Tibial nerve (tissue), 4 donors: ENCODE results near the gene BRIX1. TPM values are rescaled to one million over a fixed set of nuclear protein-coding genes. Genes with fewer than 3 reads are reported as not detected.
"Not testable (repeated sequence)": the region's sequence is repeated elsewhere in the genome, so short reads cannot be mapped to it uniquely, and the experiment has no call there.

Experiments used
- DNase-seq, 2 donors: peaks; one replicate each; pipeline ENCODE4 v3.0.0-alpha.2; 2019; ENCODE audit warnings: low spot score in 2 of 2
- H3K27ac ChIP-seq, 4 donors: fragments of 200-600 bp; sonication (generic) in 3 of 4; one replicate each; pipeline ENCODE4 v1.5.1; 2017 to 2019; ENCODE audit warnings: mild to moderate bottlenecking in 1 of 4
- H3K27me3 ChIP-seq, 2 donors: fragments of 200-600 bp; sonication (generic) in 1 of 2; one replicate each; pipeline versions ENCODE4 v1.5.1 to v1.6.0; 2017 to 2019
- H3K36me3 ChIP-seq, 3 donors: fragments of 200-600 bp; sonication (generic); one replicate each; pipeline ENCODE4 v1.5.1; 2018 to 2019
- H3K4me1 ChIP-seq, 4 donors: fragments of 200-600 bp; sonication (generic) in 3 of 4; one replicate each; pipeline ENCODE4 v1.5.1; 2017 to 2019
- H3K4me3 ChIP-seq, 4 donors: fragments of 200-600 bp; sonication (generic) in 3 of 4; one replicate each; pipeline ENCODE4 v1.5.1; 2017 to 2019; ENCODE audit warnings: mild to moderate bottlenecking in 1 of 4, moderate library complexity in 1 of 4
- H3K9me3 ChIP-seq, 4 donors: fragments of 200-600 bp; sonication (generic) in 3 of 4; one replicate each; pipeline ENCODE4 v1.5.1; 2017 to 2019
- CTCF ChIP-seq, 5 experiments: fragments of 200-600 bp in 3 of 5; fragments of 450-650 bp in 2 of 5; sonication (generic) in 3 of 5; IDR thresholded peaks; one replicate each; pipeline ENCODE4 v1.5.1; 2016 to 2019; ENCODE audit warnings: antibody characterized with exemption in 5 of 5, mild to moderate bottlenecking in 3 of 5, moderate library complexity in 2 of 5
- EP300 ChIP-seq, 2 donors: sonication (generic); formaldehyde crosslinking; IDR thresholded peaks; one replicate each; pipeline ENCODE4 v1.6.1; 2017; ENCODE audit warnings: antibody characterized with exemption in 2 of 2, mild to moderate bottlenecking in 1 of 2
- POLR2A ChIP-seq, 2 donors: fragments of 450-650 bp; IDR thresholded peaks; one replicate each; pipeline ENCODE4 v1.6.1; 2017; ENCODE audit warnings: antibody characterized with exemption in 2 of 2, mild to moderate bottlenecking in 2 of 2, moderate library complexity in 2 of 2
- WGBS, 2 donors: methylation state at CpG; one replicate each; pipeline ENCODE4 v1.1.5; 2018; 5-methylcytosine and 5-hydroxymethylcytosine counted together
- total RNA-seq, 4 donors: library from RNA; depleted of rRNA; stranded (reverse); fragments of >200 nt; gene quantifications; one replicate each; pipeline ENCODE4 v1.1.0, GENCODE V29; 2016

The BRIX1 gene
- total RNA-seq, 4 donors from 2014 or later = 15.7 to 33.7 (median 22.5) TPM

GRCh38 chr5:34970552-34970951, 55.0 kb downstream of the BRIX1 start:
- Histone ChIP-seq H3K4me3 (no peak overlapping the region), H3K27me3 (no peaks in the 10 kb centered on the region), H3K4me1 (no peaks in the 10 kb centered on the region), H3K27ac (no peak overlapping the region), H3K36me3 (peaks cover 0 to 6% (median 0%) of the 10 kb centered on the region in 3 donors), H3K9me3 (peaks cover 0 to 4% (median 0%) of the 10 kb centered on the region in 4 donors)
- DNase-seq = no peak
- no peak for TF ChIP-seq CTCF (IDR thresholded peaks at IDR 0.05)
- no peak for TF ChIP-seq POLR2A (IDR thresholded peaks at IDR 0.05)
- TF ChIP-seq EP300 (IDR thresholded peaks at IDR 0.05) = no peak
- 76 to 86% methylated on average over 1 of the region's 1 CpG for WGBS, 2 donors

- DNase-seq, H3K36me3 ChIP-seq, H3K4me3 ChIP-seq, H3K27me3 ChIP-seq, H3K9me3 ChIP-seq, H3K27ac ChIP-seq, H3K4me1 ChIP-seq: not testable (repeated sequence)
- 90 to 96% methylated on average over 3 to 4 of the region's 4 CpGs for WGBS, 2 donors
Measured at GRCh38 chr5:34971655-34972054, 56.1 kb downstream of the BRIX1 start.

Other genes starting within 250 kb of the BRIX1 start
- gene TTC23L, start 76.5 kb upstream of the BRIX1 start, total RNA-seq = 1 to 10 TPM in 3 of 4 donors, under 1 TPM in 1; 0.39 to 5.4 (median 2.7) TPM
- gene RAD1, start 207 bp upstream of the BRIX1 start, total RNA-seq = 10 to 100 TPM; 12.3 to 22.3 (median 16.7) TPM
- 10 to 100 TPM; 30.3 to 54.0 (median 31.7) TPM for gene DNAJC21, start 13.8 kb downstream of the BRIX1 start, total RNA-seq
- not detected for gene AGXT2, start 132.2 kb downstream of the BRIX1 start, total RNA-seq